GM12865 (cell line): ENCODE data around the gene SPATA6L.
A peak's percentile ranks its signal among the peaks of the same experiment; 100 is the strongest.

Experiments
- DNase-seq: peaks from one replicate; pipeline ENCODE4 v3.0.0; 2010; ENCODE audit warnings: low read depth
- H3K4me3 ChIP-seq: 2 replicates; pipeline ENCODE4 v1.5.1; 2011; ENCODE audit warnings: mild to moderate bottlenecking, low read depth, low read length, control low read depth
- TF ChIP-seq, protein P1 (sequence below): IDR thresholded peaks from 2 replicates; pipeline ENCODE4 v1.5.1; 2011; ENCODE audit warnings: low read length, control low read depth, low read depth, inconsistent platforms; ENCODE audit not compliant: insufficient read depth; ENCODE audit errors: missing control alignments

Gene SPATA6L

DNA sequence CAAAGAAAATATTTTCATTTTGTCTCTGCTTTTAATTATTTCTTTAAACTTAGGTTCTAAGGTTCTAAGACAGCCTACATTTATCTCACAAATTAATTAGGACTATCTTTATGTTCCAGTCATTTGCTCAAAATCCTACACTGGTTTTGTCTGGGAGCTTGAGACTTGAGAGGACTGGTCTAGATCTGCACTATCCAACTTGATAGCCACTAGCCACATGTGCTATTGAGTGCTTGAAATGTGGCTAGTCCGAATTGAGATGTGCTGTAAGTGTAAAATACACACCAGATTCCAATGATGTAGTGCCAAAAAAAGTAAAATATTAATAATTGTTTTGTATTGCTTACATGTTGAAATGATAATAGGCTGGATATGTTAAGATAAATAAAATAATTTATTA lies 20.3 kb upstream of the SPATA6L start:
- no peak for DNase-seq
- no peak overlapping the region for H3K4me3 ChIP-seq
- TF ChIP-seq, protein P1, sequence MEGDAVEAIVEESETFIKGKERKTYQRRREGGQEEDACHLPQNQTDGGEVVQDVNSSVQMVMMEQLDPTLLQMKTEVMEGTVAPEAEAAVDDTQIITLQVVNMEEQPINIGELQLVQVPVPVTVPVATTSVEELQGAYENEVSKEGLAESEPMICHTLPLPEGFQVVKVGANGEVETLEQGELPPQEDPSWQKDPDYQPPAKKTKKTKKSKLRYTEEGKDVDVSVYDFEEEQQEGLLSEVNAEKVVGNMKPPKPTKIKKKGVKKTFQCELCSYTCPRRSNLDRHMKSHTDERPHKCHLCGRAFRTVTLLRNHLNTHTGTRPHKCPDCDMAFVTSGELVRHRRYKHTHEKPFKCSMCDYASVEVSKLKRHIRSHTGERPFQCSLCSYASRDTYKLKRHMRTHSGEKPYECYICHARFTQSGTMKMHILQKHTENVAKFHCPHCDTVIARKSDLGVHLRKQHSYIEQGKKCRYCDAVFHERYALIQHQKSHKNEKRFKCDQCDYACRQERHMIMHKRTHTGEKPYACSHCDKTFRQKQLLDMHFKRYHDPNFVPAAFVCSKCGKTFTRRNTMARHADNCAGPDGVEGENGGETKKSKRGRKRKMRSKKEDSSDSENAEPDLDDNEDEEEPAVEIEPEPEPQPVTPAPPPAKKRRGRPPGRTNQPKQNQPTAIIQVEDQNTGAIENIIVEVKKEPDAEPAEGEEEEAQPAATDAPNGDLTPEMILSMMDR = no peak

DNA sequence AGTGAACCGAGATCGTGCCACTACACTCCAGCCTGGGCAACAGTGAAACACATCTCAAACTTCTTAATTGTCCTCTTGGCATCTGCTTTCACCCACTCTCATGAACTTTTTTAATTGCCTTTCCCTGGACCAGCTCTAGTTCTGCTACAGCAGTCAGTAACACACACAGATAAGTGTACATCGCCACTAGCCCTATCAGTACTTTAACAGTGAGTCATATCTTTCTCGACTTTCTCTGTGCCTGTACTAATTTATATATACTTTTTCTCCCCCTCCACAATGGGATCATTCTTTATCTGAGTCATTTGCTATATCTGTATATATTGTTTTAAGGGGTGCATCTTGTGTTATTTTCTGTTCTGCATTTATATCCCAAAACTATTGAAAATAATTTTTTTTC lies 19.8 kb upstream of the SPATA6L start:
- H3K4me3 ChIP-seq = no peak overlapping the region
- DNase-seq = no peak
- TF ChIP-seq, protein P1 = no peak

- H3K4me3 ChIP-seq = no peak overlapping the region
- no peak for DNase-seq
- TF ChIP-seq, protein P1 = no peak
Observed at GRCh38 chr9:4684820-4685219, 18.5 kb upstream of the SPATA6L start.

DNA sequence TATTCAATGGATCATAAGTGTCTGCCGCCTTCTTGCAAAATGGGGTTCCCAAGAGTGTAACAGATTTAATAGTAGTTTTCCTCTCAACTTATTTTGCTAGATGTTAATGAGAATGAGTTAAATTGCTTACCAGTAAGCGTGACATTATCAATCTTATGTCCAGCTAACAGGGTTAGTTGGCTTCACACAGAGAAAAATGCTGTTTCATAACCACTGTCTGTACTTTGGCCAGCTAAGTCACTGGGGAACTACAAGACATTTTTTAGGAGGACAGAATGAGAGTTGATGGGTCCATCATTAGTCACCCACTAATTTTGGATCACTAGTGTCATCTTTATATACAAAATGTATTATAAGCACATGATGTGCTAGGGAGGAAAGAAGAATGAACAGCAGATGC lies 14.5 kb upstream of the SPATA6L start:
- H3K4me3 ChIP-seq = peak overlapping the region; percentile 93
- TF ChIP-seq, protein P1 = no peak
- no peak for DNase-seq

- peak; percentile 16 for DNase-seq
- TF ChIP-seq, protein P1 = no peak
- peak overlapping the region; percentile 93 for H3K4me3 ChIP-seq
Observed at GRCh38 chr9:4680173-4680525, 13.9 kb upstream of the SPATA6L start.

GRCh38 chr9:4679268-4680172 lies 13.2 kb upstream of the SPATA6L start, which contains the start of gene CDC37L1:
CDC37L1 (plus strand) TSS chr9:4679569; CDS start chr9:4679768, 199 bp downstream.
- TF ChIP-seq, protein P1 = peak; percentile 67
- H3K4me3 ChIP-seq = peak within 1 kb of the TSS; percentile 93
- DNase-seq = peak; percentile 97

DNA sequence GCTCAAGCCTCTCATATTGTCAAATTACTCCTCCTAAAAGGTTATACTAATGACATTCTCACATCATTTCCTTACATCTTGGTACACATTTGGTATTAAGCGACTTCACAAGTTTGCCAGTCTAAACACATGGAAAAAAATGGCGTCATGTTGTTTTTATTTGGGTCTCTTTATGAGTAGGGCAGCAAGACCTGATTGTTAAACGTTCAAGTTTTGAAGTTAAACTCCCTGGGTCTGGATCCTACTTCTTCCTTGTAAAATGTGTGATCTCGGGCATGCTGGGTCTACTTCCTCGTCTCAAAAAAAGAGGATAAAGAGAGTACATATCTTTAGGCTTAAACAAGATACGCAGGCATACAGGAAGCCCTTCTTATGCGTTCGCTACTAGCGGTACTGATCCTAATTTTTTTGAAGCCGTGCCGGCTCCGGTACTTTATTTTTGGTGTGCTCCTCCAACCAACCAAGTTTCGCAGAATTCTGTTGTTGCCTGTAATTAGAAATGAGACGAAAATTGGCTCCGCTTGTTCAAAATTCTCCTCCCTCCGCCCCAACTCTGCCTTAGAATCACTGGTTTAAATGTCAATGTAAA lies 12.5 kb upstream of the SPATA6L start:
- TF ChIP-seq, protein P1 = no peak
- H3K4me3 ChIP-seq = peak overlapping the region; percentile 93
- DNase-seq = peak; percentile 43
